HepG2 (cell line): ENCODE data around the gene PSIP1. TPM values are rescaled to one million over a fixed set of nuclear protein-coding genes. Genes with fewer than 3 reads are reported as not detected.

Experiments used
- CEBPB ChIP-seq: IDR thresholded peaks from 2 replicates; pipeline ENCODE4 v1.6.1; 2011; ENCODE audit warnings: low read depth, low read length, improper control_type of control experiment, borderline replicate concordance
- CENPX ChIP-seq: sonication (generic); formaldehyde crosslinking; IDR thresholded peaks from 2 replicates; pipeline ENCODE4 v1.9.0; 2021; ENCODE audit warnings: mild to moderate bottlenecking, missing genetic modification reagents, moderate library complexity
- ELF3 ChIP-seq: IDR thresholded peaks from 2 replicates; pipeline ENCODE4 v1.6.1; 2016; ENCODE audit warnings: missing genetic modification reagents, missing compliant biosample characterization
- ETV5 ChIP-seq: IDR thresholded peaks from 2 replicates; pipeline ENCODE4 v1.6.1; 2018; ENCODE audit warnings: missing biosample characterization, missing genetic modification reagents, inconsistent platforms, borderline replicate concordance
- KAT8 ChIP-seq: IDR thresholded peaks from 2 replicates; pipeline ENCODE4 v1.6.1; 2016; ENCODE audit warnings: missing genetic modification reagents, missing compliant biosample characterization
- MAFF ChIP-seq: IDR thresholded peaks from 2 replicates; pipeline ENCODE4 v1.6.1; 2011; ENCODE audit warnings: low read depth, low read length, improper control_type of control experiment
- RFXANK ChIP-seq: IDR thresholded peaks from 2 replicates; pipeline ENCODE4 v1.6.1; 2016
- SIN3A ChIP-seq: IDR thresholded peaks from 2 replicates; pipeline ENCODE4 v1.6.1; 2011; ENCODE audit warnings: low read depth, mild to moderate bottlenecking, control low read depth, low read length, borderline replicate concordance
- TARDBP ChIP-seq: sonication (generic); formaldehyde crosslinking; IDR thresholded peaks from 2 replicates; pipeline ENCODE4 v1.8.0; 2022; ENCODE audit warnings: mild to moderate bottlenecking, missing genetic modification reagents
- ZBTB38 ChIP-seq: sonication (generic); formaldehyde crosslinking; IDR thresholded peaks from 2 replicates; pipeline ENCODE4 v1.5.1; 2020; ENCODE audit warnings: mild to moderate bottlenecking, missing genetic modification reagents
- ZNF317 ChIP-seq: sonication (generic); formaldehyde crosslinking; IDR thresholded peaks from 2 replicates; pipeline ENCODE4 v1.5.0; 2020; ENCODE audit warnings: mild to moderate bottlenecking, missing genetic modification reagents
- ZNF441 ChIP-seq: sonication (generic); formaldehyde crosslinking; IDR thresholded peaks from 2 replicates; pipeline ENCODE4 v1.7.0; 2021; ENCODE audit warnings: missing genetic modification reagents, borderline replicate concordance
- ZNF746 ChIP-seq: sonication (generic); formaldehyde crosslinking; IDR thresholded peaks from 2 replicates; pipeline ENCODE4 v1.8.0; 2022; ENCODE audit warnings: mild to moderate bottlenecking, missing genetic modification reagents
- polyA plus RNA-seq, 8 experiments: library from polyadenylated mRNA; depleted of rRNA in 3 of 8; stranded (reverse) in 7 of 8; unstranded in 1 of 8; fragments of >200 nt; fragmentation: Illumina TruSeq in 4 of 8; extraction: Trizol in 4 of 8; gene quantifications; 2 replicates each; pipeline versions ENCODE4 v1.2.1 to v1.2.3, GENCODE V29; 2011 to 2016; ENCODE audit warnings: low read depth in 4 of 8, missing spikeins in 1 of 8, mixed read lengths in 1 of 8; ENCODE audit not compliant: insufficient read depth in 1 of 8
- total RNA-seq, 5 experiments: library from RNA; depleted of rRNA; stranded (reverse); fragments of >200 nt; fragmentation: Illumina TruSeq; extraction: Trizol; gene quantifications; 2 replicates each; pipeline ENCODE4 v1.2.3, GENCODE V29; 2016; ENCODE audit warnings: low read depth in 1 of 5
- TF ChIP-seq, protein P1 (sequence below): sonication (generic); formaldehyde crosslinking; IDR thresholded peaks from one replicate; pipeline ENCODE4 v1.5.1; 2020; ENCODE audit warnings: mild to moderate bottlenecking, missing genetic modification reagents; ENCODE audit errors: not compliant biosample characterization
- TF ChIP-seq, protein P2 (sequence below): sonication (generic); formaldehyde crosslinking; IDR thresholded peaks from 2 replicates; pipeline ENCODE4 v1.5.0; 2020; ENCODE audit warnings: missing genetic modification reagents
- TF ChIP-seq, protein P3 (sequence below): sonication (generic); formaldehyde crosslinking; IDR thresholded peaks from 2 replicates; pipeline ENCODE4 v1.4.0; 2020; ENCODE audit warnings: missing genetic modification reagents

Gene PSIP1
- total and polyA plus RNA-seq, 2 of the 13 experiments (the other 11 are each of a cell fraction or from before 2014, with no cell fraction given): 12.6 to 46.4 TPM

DNA sequence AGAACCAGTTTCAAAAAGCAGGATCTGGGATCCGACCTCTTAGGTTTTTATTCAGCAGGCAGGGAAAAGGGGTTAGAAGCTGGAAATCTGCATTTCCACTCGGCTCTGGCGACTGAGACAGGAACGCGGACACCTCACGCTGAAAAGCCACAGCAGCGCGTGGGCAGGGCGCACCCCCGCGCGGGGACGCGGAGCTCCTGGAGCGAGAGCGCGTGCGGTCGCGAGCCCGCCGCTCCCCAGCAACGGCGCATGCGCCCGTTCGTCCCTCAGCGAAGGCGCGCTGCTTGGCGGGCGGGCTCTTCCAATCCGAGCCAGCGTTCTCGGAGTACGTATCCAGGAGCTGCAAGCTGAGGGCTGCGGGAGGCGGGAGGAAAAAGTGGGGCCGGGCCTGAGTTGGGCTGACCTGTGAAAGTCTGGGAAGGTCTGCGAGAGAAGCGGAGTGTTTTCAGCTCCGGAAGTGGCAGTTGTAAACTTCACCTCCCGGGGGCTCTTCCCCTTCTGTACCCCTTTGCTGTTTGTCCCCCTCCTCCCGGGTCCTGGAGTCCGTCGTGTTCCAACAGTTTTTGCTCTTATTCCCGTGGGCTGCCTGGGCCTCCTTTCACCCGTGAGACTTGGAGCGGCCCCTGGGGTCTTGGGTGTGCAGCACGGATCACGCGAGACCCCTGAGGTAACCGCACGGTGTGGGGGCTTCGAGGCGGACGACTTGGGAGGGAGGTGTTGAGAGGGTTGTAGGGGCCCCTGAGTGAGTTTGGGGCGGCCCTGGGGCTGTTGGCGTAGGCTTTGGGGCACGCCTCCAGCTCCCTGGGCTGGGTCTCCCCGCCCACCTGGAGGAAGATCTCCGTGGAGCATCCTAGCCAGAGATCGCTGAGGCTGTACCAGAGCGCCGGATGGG, 42.1 kb upstream of the PSIP1 start, which contains the start of gene CCDC171 (continued):
- 0 out of 2 replicates have a peak, but pooled peaks have one; percentile 37 for TF ChIP-seq TARDBP (CRISPR knock-in tag)
- peak; percentile 76 for TF ChIP-seq KAT8 (CRISPR knock-in tag)
- TF ChIP-seq ZNF746 (CRISPR knock-in tag): no peak
- peak; percentile 28; the same call in 1 of the 2 replicates for TF ChIP-seq SIN3A
- no peak for TF ChIP-seq CEBPB
- TF ChIP-seq ETV5 (CRISPR knock-in tag): peak; percentile 35; the same call in 1 of the 2 replicates
- no peak for TF ChIP-seq CENPX (CRISPR knock-in tag)
- peak; percentile 16; the same call in 1 of the 2 replicates for TF ChIP-seq ZNF441 (CRISPR knock-in tag)
- TF ChIP-seq ZBTB38 (CRISPR knock-in tag): no peak
- 0 out of 2 replicates have a peak, but pooled peaks have one; percentile 54 for TF ChIP-seq RFXANK
- TF ChIP-seq, protein P1, sequence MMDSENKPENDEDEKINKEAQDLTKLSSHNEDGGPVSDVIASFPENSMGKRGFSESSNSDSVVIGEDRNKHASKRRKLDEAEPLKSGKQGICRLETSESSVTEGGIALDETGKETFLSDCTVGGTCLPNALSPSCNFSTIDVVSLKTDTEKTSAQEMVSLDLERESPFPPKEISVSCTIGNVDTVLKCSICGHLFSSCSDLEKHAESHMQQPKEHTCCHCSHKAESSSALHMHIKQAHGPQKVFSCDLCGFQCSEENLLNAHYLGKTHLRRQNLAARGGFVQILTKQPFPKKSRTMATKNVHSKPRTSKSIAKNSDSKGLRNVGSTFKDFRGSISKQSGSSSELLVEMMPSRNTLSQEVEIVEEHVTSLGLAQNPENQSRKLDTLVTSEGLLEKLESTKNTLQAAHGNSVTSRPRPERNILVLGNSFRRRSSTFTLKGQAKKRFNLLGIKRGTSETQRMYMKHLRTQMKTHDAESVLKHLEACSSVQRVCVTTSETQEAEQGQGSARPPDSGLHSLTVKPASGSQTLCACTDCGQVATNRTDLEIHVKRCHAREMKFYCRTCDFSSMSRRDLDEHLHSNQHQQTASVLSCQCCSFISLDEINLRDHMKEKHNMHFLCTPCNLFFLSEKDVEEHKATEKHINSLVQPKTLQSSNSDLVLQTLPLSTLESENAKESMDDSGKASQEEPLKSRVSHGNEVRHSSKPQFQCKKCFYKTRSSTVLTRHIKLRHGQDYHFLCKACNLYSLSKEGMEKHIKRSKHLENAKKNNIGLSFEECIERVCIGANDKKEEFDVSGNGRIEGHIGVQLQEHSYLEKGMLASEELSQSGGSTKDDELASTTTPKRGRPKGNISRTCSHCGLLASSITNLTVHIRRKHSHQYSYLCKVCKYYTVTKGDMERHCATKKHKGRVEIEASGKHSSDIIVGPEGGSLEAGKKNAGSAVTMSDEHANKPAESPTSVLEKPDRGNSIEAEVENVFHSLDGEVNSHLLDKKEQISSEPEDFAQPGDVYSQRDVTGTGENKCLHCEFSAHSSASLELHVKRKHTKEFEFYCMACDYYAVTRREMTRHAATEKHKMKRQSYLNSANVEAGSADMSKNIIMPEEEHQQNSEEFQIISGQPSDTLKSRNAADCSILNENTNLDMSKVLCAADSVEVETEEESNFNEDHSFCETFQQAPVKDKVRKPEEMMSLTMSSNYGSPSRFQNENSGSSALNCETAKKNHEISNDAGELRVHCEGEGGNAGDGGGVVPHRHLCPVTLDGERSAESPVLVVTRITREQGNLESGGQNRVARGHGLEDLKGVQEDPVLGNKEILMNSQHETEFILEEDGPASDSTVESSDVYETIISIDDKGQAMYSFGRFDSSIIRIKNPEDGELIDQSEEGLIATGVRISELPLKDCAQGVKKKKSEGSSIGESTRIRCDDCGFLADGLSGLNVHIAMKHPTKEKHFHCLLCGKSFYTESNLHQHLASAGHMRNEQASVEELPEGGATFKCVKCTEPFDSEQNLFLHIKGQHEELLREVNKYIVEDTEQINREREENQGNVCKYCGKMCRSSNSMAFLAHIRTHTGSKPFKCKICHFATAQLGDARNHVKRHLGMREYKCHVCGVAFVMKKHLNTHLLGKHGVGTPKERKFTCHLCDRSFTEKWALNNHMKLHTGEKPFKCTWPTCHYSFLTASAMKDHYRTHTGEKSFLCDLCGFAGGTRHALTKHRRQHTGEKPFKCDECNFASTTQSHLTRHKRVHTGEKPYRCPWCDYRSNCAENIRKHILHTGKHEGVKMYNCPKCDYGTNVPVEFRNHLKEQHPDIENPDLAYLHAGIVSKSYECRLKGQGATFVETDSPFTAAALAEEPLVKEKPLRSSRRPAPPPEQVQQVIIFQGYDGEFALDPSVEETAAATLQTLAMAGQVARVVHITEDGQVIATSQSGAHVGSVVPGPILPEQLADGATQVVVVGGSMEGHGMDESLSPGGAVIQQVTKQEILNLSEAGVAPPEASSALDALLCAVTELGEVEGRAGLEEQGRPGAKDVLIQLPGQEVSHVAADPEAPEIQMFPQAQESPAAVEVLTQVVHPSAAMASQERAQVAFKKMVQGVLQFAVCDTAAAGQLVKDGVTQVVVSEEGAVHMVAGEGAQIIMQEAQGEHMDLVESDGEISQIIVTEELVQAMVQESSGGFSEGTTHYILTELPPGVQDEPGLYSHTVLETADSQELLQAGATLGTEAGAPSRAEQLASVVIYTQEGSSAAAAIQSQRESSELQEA: peak; percentile 50
- TF ChIP-seq, protein P2, sequence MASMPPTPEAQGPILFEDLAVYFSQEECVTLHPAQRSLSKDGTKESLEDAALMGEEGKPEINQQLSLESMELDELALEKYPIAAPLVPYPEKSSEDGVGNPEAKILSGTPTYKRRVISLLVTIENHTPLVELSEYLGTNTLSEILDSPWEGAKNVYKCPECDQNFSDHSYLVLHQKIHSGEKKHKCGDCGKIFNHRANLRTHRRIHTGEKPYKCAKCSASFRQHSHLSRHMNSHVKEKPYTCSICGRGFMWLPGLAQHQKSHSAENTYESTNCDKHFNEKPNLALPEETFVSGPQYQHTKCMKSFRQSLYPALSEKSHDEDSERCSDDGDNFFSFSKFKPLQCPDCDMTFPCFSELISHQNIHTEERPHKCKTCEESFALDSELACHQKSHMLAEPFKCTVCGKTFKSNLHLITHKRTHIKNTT (CRISPR knock-in tag): no peak
- no peak for TF ChIP-seq MAFF
- TF ChIP-seq ZNF317 (CRISPR knock-in tag): peak; percentile 78
- TF ChIP-seq, protein P3, sequence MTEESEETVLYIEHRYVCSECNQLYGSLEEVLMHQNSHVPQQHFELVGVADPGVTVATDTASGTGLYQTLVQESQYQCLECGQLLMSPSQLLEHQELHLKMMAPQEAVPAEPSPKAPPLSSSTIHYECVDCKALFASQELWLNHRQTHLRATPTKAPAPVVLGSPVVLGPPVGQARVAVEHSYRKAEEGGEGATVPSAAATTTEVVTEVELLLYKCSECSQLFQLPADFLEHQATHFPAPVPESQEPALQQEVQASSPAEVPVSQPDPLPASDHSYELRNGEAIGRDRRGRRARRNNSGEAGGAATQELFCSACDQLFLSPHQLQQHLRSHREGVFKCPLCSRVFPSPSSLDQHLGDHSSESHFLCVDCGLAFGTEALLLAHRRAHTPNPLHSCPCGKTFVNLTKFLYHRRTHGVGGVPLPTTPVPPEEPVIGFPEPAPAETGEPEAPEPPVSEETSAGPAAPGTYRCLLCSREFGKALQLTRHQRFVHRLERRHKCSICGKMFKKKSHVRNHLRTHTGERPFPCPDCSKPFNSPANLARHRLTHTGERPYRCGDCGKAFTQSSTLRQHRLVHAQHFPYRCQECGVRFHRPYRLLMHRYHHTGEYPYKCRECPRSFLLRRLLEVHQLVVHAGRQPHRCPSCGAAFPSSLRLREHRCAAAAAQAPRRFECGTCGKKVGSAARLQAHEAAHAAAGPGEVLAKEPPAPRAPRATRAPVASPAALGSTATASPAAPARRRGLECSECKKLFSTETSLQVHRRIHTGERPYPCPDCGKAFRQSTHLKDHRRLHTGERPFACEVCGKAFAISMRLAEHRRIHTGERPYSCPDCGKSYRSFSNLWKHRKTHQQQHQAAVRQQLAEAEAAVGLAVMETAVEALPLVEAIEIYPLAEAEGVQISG (CRISPR knock-in tag): peak; percentile 47; the same call in 1 of the 2 replicates
- 0 out of 2 replicates have a peak, but pooled peaks have one; percentile 16 for TF ChIP-seq ELF3 (CRISPR knock-in tag)
